ENCODE results near the gene ERC2.

ERC2 gene

DNA sequence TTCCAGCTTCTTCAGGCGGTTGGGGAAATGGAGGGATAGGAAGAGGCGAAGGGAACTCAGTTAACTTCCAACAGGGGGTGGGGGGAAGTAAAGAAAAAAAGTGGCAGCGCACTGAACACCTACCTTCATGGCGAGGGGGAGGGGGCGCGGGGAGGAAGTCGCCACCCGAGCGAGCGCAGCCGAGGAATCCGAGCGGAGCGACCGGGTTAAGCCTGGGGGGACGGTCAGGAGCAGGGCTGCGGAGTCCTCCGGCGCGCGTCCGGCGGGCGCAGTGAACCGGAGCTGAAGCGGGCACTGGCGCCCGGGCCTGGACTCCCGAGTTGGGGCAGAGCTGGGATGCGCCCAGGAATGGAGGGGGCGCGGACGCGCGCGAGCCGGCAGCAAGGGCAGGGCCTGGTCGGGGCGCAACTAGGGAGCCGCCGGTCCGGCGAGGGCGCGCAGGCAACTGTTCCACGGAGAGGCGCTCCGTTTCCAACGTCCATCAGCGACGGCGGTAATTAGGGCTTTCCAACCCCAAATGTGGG, 981.3 kb downstream of the ERC2 start, which contains the start of gene WNT5A:
Gene WNT5A (minus strand): TSS at position 450 of the 524 bp plus-strand sequence. CDS start 321 bp downstream, at position 129.
- in situ Hi-C loops (cut with HindIII; ENCODE audit: low sequenced_read_pairs) = loop anchor here (5.0 to 25.0 kb wide), 5 partner anchors 230 to 1050 kb away; no protein-coding TSS in a partner anchor
- DNase-seq (ENCODE audit: low read depth) = no peak
- TF ChIP-seq, protein P1, sequence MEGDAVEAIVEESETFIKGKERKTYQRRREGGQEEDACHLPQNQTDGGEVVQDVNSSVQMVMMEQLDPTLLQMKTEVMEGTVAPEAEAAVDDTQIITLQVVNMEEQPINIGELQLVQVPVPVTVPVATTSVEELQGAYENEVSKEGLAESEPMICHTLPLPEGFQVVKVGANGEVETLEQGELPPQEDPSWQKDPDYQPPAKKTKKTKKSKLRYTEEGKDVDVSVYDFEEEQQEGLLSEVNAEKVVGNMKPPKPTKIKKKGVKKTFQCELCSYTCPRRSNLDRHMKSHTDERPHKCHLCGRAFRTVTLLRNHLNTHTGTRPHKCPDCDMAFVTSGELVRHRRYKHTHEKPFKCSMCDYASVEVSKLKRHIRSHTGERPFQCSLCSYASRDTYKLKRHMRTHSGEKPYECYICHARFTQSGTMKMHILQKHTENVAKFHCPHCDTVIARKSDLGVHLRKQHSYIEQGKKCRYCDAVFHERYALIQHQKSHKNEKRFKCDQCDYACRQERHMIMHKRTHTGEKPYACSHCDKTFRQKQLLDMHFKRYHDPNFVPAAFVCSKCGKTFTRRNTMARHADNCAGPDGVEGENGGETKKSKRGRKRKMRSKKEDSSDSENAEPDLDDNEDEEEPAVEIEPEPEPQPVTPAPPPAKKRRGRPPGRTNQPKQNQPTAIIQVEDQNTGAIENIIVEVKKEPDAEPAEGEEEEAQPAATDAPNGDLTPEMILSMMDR (IDR thresholded peaks at IDR 0.05; ENCODE audit: low read depth, low read length, missing control alignments) = no peak
- peak within 1 kb of the TSS; percentile 83 for H3K4me3 ChIP-seq (ENCODE audit: low read depth, low read length)

DNA sequence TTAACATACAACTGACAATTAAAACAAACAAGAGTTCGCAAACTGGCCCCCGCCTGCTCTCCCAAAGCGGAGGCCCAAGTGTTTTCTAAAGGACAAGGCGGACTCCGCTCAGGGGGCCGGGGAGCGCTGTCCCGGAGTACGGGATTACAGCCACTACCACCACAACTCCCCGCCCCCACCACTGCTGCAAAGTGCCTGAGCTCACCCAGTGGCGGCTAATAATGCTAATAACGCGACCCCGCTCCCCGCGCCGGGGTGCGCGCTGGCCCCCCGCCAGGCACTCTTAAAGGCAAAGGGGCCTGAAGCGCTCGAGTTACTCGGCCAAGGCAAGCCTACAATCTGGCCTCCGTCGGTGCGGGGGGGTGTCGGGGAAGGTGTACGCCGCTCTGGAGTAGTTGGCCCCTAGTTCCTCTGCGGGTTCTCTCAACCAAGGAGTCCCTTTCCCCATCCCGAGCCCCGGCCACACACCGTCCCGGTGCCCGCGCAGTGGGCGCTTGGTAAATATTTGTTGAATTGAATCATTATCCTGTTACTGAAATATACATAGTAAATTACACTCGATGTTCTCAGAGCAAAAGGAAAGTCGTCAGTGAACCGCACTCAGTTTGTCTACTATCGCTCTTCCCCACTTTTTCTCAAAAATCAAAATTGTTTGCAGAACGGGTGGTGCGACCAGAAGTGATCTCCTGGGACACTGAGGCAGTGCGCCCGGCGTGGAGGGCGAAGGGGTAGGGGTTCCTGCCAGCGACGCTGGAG, 982.0 kb downstream of the ERC2 start:
- DNase-seq (ENCODE audit: low read depth) = no peak
- in situ Hi-C loops (cut with HindIII; ENCODE audit: low sequenced_read_pairs) = loop anchor here (5.0 to 25.0 kb wide), 5 partner anchors 231 to 1049 kb away; no protein-coding TSS in a partner anchor
- TF ChIP-seq, protein P1 (IDR thresholded peaks at IDR 0.05; ENCODE audit: low read depth, low read length, missing control alignments) = no peak
- H3K4me3 ChIP-seq (ENCODE audit: low read depth, low read length) = peak overlapping the region; percentile 83

DNA sequence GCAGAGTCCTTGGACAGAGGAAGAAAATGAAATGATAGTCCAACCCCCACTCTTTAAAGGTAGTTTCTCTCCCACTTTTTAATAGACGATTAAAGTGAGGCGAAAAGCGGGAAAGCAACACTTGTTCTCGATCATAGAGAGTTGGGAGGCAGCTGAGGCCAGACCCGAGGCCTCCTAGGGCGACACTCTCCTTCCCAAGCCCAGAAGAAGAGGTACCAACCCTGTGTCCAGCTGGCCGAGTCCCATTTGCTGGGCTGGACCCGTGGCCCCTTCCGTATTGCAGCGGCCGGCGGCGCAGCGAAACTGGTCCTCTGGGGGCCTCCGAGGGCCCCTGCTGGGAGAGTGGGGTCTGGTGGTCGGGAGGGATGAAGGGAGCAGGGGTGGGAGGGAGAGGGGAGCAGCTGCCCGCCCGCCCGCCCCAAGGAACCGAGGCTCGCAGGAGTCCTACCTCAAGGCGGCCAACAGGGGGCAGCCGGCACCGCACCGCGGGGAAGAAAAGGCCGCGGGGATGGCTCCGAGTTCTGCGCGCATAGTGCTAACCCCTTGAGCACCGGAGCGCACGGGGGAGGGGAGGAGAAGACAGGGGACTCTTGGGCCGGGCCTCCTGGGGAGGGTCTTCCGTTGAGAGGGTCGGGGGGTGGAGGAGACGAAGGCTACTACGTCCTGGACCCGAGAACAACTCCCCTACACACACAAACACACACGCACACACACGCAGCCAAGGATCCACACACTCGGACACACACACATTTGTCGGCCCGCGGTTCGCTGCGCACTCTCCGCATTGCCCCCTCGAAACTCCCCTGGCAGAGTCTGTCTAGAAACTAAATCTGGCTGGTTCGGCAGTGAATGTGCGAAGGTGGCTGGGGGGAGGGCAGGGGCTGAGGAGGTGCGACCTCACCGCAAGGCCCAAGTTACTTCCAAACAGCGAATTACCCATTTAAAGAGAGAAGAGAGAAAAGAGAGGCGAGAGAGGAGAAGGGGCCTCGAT, 983.2 kb downstream of the ERC2 start:
- H3K4me3 ChIP-seq (ENCODE audit: low read depth, low read length) = peak overlapping the region; percentile 83
- in situ Hi-C loops (cut with HindIII; ENCODE audit: low sequenced_read_pairs) = loop anchor here (5.0 to 25.0 kb wide), 5 partner anchors 232 to 1048 kb away; no protein-coding TSS in a partner anchor
- TF ChIP-seq, protein P1 (IDR thresholded peaks at IDR 0.05; ENCODE audit: low read depth, low read length, missing control alignments) = peak; percentile 63
- DNase-seq (ENCODE audit: low read depth) = peak; percentile 82

DNA sequence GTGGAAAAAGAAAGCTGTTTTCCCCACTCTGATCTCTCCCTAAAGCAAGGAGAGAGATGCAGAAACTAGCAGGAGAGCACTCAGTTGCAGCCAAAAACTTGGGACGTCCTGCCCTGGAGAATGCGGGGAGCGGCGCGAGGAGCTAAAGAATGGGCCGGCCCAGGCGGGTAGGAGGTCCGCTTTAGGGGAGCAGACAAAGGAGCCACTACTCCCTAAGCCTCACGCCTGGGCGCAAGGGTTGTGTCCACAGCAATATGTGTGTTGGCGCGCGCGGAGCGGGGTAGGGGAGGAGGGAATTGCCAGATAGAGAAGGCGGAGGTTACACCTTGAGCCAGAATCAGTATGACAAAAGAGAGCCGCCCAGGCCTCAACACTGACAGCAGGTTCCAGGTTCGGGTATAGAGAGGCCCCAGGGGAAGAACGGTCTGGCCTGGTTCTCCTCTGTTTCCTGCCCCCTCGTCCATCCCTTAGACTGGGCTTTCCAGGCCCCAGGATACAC, 984.0 kb downstream of the ERC2 start:
- TF ChIP-seq, protein P1 (IDR thresholded peaks at IDR 0.05; ENCODE audit: low read depth, low read length, missing control alignments) = no peak
- peak overlapping the region; percentile 83 for H3K4me3 ChIP-seq (ENCODE audit: low read depth, low read length)
- in situ Hi-C loops (cut with HindIII; ENCODE audit: low sequenced_read_pairs) = loop anchor here (25.0 kb wide), 4 partner anchors 522 to 1047 kb away; no protein-coding TSS in a partner anchor
- DNase-seq (ENCODE audit: low read depth) = no peak

DNA sequence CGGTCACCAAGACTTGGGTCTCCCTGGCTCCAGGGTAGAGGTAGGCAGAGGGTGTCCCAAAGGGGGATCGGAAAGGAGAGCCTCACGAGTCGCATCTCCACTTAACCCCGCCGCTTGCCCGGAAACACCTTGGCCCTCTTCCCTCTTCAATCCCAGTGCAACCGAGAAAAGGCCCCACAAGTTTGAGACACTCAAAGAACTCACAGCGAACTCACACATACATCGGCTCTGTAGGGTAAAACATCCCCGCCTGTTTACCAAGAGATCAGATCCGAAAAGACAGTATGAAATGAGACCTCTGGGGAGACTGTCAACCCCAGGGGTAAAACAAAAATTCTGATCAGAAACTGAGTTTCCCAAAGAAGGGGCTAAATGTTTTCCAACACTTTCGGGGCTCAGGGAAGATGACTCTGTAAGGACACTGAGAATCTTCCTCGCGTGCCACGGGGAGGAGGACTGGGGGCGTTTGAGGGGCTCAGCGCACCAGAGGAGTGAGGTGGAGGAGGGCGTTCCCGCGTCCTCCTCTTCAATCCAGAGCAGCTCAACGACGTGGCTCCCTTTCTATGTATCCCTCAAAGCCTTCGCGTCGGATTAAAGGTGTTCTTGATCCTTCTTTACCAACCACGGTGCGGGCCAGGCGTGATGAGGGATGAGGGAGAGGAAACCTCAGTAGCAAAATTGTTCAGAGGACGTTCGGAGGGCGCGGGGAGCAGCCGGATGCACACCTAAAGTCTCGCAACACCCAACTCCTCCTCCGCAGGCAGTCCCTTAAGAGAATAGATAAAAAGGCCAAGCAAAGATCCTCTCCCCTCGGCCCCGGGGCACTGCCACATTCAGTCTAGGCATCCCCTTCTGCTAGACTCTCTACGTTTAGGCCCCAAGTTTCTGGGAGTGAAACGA, 984.8 kb downstream of the ERC2 start:
- in situ Hi-C loops (cut with HindIII; ENCODE audit: low sequenced_read_pairs) = loop anchor here (25.0 kb wide), 4 partner anchors 521 to 1046 kb away; no protein-coding TSS in a partner anchor
- peak overlapping the region; percentile 83 for H3K4me3 ChIP-seq (ENCODE audit: low read depth, low read length)
- TF ChIP-seq, protein P1 (IDR thresholded peaks at IDR 0.05; ENCODE audit: low read depth, low read length, missing control alignments) = no peak
- DNase-seq (ENCODE audit: low read depth) = no peak

Data from astrocyte of the cerebellum (primary cell).